ENCODE data around the gene LPIN1.

GRCh38 chr2:11814979-11815510, 68.6 kb downstream of the LPIN1 start:
- TF ChIP-seq POLR2AphosphoS5 (IDR thresholded peaks at IDR 0.05) (no peak), CTCF (IDR thresholded peaks at IDR 0.05 in 8 of 11, conservative IDR thresholded peaks at IDR 0.05 in 3 of 11) (no peak), POLR2A (IDR thresholded peaks at IDR 0.05) (no peak)
